Transverse colon (tissue), 4 donors: Measurements from ENCODE around the gene ATOH8.

ENCODE experiments used
- EP300 ChIP-seq: sonication (generic); formaldehyde crosslinking; IDR thresholded peaks from one replicate; pipeline ENCODE4 v1.6.1; 2017; ENCODE audit warnings: antibody characterized with exemption, low read depth
- POLR2A ChIP-seq: fragments of 450-650 bp; IDR thresholded peaks from one replicate; pipeline ENCODE4 v1.6.1; 2016; ENCODE audit warnings: antibody characterized with exemption, mild to moderate bottlenecking, moderate library complexity
- POLR2AphosphoS5 ChIP-seq, 3 donors: sonication (generic); formaldehyde crosslinking; IDR thresholded peaks; one replicate each; pipeline ENCODE4 v1.6.1; 2016; ENCODE audit warnings: antibody characterized with exemption in 3 of 3
- TF ChIP-seq, protein P1 (sequence below), 5 experiments: fragments of 200-600 bp in 3 of 5; fragments of 450-650 bp in 2 of 5; sonication (generic) in 3 of 5; IDR thresholded peaks; 1 replicate in 2 of 5; 2 replicates in 3 of 5; pipeline ENCODE4 v1.5.1; 2016 to 2017; ENCODE audit warnings: antibody characterized with exemption in 5 of 5, inconsistent platforms in 3 of 5, mild to moderate bottlenecking in 2 of 5, moderate library complexity in 1 of 5

DNA sequence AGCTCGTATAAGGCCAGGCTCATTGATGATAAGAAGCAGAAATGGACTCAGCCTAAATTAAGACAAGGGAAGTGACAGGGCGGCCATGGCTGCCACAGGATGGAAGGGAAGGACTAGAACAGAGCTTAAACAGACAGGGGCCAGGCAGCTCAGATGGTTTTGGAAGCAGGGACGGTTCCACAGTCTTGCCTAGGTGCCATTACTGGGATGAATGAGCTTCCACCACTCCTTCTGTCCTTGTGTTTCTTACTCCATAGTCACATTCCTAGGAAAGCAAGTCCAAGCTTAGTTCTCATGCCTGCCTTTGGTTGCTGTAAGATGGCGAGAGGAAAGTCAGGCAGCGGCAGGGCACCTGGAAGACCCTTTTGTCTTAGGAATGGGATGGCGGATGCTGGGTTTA lies 47.7 kb upstream of the ATOH8 start:
- TF ChIP-seq, protein P1, sequence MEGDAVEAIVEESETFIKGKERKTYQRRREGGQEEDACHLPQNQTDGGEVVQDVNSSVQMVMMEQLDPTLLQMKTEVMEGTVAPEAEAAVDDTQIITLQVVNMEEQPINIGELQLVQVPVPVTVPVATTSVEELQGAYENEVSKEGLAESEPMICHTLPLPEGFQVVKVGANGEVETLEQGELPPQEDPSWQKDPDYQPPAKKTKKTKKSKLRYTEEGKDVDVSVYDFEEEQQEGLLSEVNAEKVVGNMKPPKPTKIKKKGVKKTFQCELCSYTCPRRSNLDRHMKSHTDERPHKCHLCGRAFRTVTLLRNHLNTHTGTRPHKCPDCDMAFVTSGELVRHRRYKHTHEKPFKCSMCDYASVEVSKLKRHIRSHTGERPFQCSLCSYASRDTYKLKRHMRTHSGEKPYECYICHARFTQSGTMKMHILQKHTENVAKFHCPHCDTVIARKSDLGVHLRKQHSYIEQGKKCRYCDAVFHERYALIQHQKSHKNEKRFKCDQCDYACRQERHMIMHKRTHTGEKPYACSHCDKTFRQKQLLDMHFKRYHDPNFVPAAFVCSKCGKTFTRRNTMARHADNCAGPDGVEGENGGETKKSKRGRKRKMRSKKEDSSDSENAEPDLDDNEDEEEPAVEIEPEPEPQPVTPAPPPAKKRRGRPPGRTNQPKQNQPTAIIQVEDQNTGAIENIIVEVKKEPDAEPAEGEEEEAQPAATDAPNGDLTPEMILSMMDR (IDR thresholded peaks at IDR 0.05): no peak
- TF ChIP-seq POLR2AphosphoS5 (IDR thresholded peaks at IDR 0.05) (no peak), POLR2A (no peak), EP300 (no peak)
